Erythroblast (primary cell): Measurements from ENCODE around the gene TPD52L3.

Experiments used
- GATA1 ChIP-seq: IDR thresholded peaks from 2 replicates; pipeline ENCODE4 v1.6.1; 2011; ENCODE audit warnings: low read depth, mild to moderate bottlenecking, control low read depth, low read length, moderate library complexity
- POLR2A ChIP-seq: IDR thresholded peaks from 2 replicates; pipeline ENCODE4 v1.6.1; 2011; ENCODE audit warnings: mild to moderate bottlenecking, low read length

DNA sequence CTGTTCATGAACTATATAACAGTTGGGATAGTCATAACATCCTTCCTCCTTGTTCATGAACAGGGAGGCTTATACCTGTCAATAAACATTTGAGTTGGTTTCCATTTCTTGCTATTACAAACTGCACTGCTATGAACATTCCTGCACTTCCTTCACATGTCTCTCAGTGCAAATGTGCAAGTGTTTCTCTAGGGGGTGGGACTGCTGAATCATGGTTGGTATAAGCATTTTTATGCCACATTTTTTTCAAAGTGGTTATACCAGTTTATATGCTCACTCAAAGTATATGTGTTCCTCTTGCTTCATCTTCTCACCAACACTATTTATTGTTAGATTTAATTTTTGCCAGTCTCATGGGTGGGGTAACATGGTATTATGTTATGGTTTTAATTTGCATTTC, 25.8 kb upstream of the TPD52L3 start:
- TF ChIP-seq POLR2A (no peak), GATA1 (no peak)
